22Rv1 (cell line): Measurements from ENCODE around the gene CEP152.

Experiments used
- H3K27ac ChIP-seq: fragments of 450-650 bp; 2 replicates; pipeline ENCODE4 v1.5.1; 2017
- CTCF ChIP-seq: fragments of 450-650 bp; IDR thresholded peaks from 2 replicates; pipeline ENCODE4 v1.5.1; 2017; ENCODE audit warnings: mild to moderate bottlenecking
- ZFX ChIP-seq: fragments of 450-650 bp; IDR thresholded peaks from 2 replicates; pipeline ENCODE4 v1.6.1; 2017; ENCODE audit warnings: antibody characterized with exemption, borderline replicate concordance

Gene CEP152

GRCh38 chr15:48784756-48785155 lies 26.1 kb downstream of the CEP152 start:
- no peak for TF ChIP-seq CTCF
- no peak for TF ChIP-seq ZFX
- H3K27ac ChIP-seq: no peak overlapping the region

GRCh38 chr15:48782911-48783310 lies 28.0 kb downstream of the CEP152 start:
- no peak overlapping the region for H3K27ac ChIP-seq
- no peak for TF ChIP-seq CTCF
- no peak for TF ChIP-seq ZFX

GRCh38 chr15:48781481-48782081 lies 29.3 kb downstream of the CEP152 start:
- no peak for TF ChIP-seq ZFX
- H3K27ac ChIP-seq: 0 out of 2 replicates have a peak overlapping the region, but pooled peaks have one; percentile 14

- 0 out of 2 replicates have a peak overlapping the region, but pooled peaks have one; percentile 14 for H3K27ac ChIP-seq
- no peak for TF ChIP-seq CTCF
- TF ChIP-seq ZFX: no peak
Measured at GRCh38 chr15:48781017-48781416, 29.9 kb downstream of the CEP152 start.

- no peak overlapping the region for H3K27ac ChIP-seq
- no peak for TF ChIP-seq CTCF
- no peak for TF ChIP-seq ZFX
Measured at GRCh38 chr15:48778331-48778730, 32.5 kb downstream of the CEP152 start.

GRCh38 chr15:48777645-48778330 lies 33.1 kb downstream of the CEP152 start:
- no peak for TF ChIP-seq ZFX
- no peak for TF ChIP-seq CTCF

GRCh38 chr15:48775546-48775945 lies 35.3 kb downstream of the CEP152 start:
- no peak overlapping the region for H3K27ac ChIP-seq
- TF ChIP-seq ZFX (no peak), CTCF (no peak)

More at GRCh38 chr15:48777645-48778330, 33.1 kb downstream of the CEP152 start:
- no peak overlapping the region for H3K27ac ChIP-seq

- H3K27ac ChIP-seq: no peak overlapping the region
- TF ChIP-seq ZFX: no peak
- no peak for TF ChIP-seq CTCF
Measured at GRCh38 chr15:48774484-48774883, 36.4 kb downstream of the CEP152 start.
